ENCODE results near the gene ACTA2.

The ACTA2 gene

GRCh38 chr10:88974446-88975376 lies 22.1 kb upstream of the ACTA2 start:
- H3K27ac Mint-ChIP-seq: no peak overlapping the region
- no peak overlapping the region for H3K4me3 Mint-ChIP-seq
- TF ChIP-seq CTCF (IDR thresholded peaks at IDR 0.05): no peak
- no peak for DNase-seq
- H3K27me3 Mint-ChIP-seq (ENCODE audit: low read depth, poor library complexity): no peaks in the 10 kb centered on the region
- no peaks in the 10 kb centered on the region for H3K36me3 Mint-ChIP-seq (ENCODE audit: low read depth)
- no peaks in the 10 kb centered on the region for H3K9me3 Mint-ChIP-seq
- peaks cover 6% of the 10 kb centered on the region for H3K4me1 Mint-ChIP-seq

GRCh38 chr10:88974012-88974411 lies 21.4 kb upstream of the ACTA2 start:
- DNase-seq: no peak
- no peak overlapping the region for H3K27ac Mint-ChIP-seq
- no peaks in the 10 kb centered on the region for H3K36me3 Mint-ChIP-seq (ENCODE audit: low read depth)
- H3K27me3 Mint-ChIP-seq (ENCODE audit: low read depth, poor library complexity): no peaks in the 10 kb centered on the region
- H3K4me1 Mint-ChIP-seq: peaks cover 2% of the 10 kb centered on the region
- no peak overlapping the region for H3K4me3 Mint-ChIP-seq
- TF ChIP-seq CTCF (IDR thresholded peaks at IDR 0.05): no peak
- H3K9me3 Mint-ChIP-seq: no peaks in the 10 kb centered on the region

- H3K27ac Mint-ChIP-seq: no peak overlapping the region
- DNase-seq: no peak
- no peak overlapping the region for H3K4me3 Mint-ChIP-seq
- no peaks in the 10 kb centered on the region for H3K4me1 Mint-ChIP-seq
- no peak for TF ChIP-seq CTCF (IDR thresholded peaks at IDR 0.05)
- H3K9me3 Mint-ChIP-seq: no peaks in the 10 kb centered on the region
- no peaks in the 10 kb centered on the region for H3K27me3 Mint-ChIP-seq (ENCODE audit: low read depth, poor library complexity)
- no peaks in the 10 kb centered on the region for H3K36me3 Mint-ChIP-seq (ENCODE audit: low read depth)
Observed at GRCh38 chr10:88971221-88972061, 18.9 kb upstream of the ACTA2 start.

GRCh38 chr10:88968391-88968790 lies 15.8 kb upstream of the ACTA2 start:
- no peak for TF ChIP-seq CTCF (IDR thresholded peaks at IDR 0.05)
- Mint-ChIP-seq H3K27me3 (ENCODE audit: low read depth, poor library complexity) (peaks cover 3% of the 10 kb centered on the region), H3K9me3 (no peaks in the 10 kb centered on the region), H3K4me1 (no peaks in the 10 kb centered on the region), H3K36me3 (ENCODE audit: low read depth) (no peaks in the 10 kb centered on the region), H3K4me3 (no peak overlapping the region), H3K27ac (no peak overlapping the region)
- no peak for DNase-seq

GRCh38 chr10:88966797-88967196 lies 14.2 kb upstream of the ACTA2 start:
- H3K36me3 Mint-ChIP-seq (ENCODE audit: low read depth): no peaks in the 10 kb centered on the region

More at GRCh38 chr10:88966797-88967196, 14.2 kb upstream of the ACTA2 start:
- H3K27ac Mint-ChIP-seq: no peak overlapping the region
- no peaks in the 10 kb centered on the region for H3K9me3 Mint-ChIP-seq
- no peak for DNase-seq
- no peaks in the 10 kb centered on the region for H3K4me1 Mint-ChIP-seq
- H3K27me3 Mint-ChIP-seq (ENCODE audit: low read depth, poor library complexity): peaks cover 3% of the 10 kb centered on the region
- no peak overlapping the region for H3K4me3 Mint-ChIP-seq
- no peak for TF ChIP-seq CTCF (IDR thresholded peaks at IDR 0.05)
